Skeletal muscle satellite cell (primary cell): ENCODE measurements around the gene PATE1.

Experiments
- H3K27me3 ChIP-seq: 2 replicates; pipeline ENCODE4 v1.7.0; 2013; ENCODE audit warnings: low read length; ENCODE audit not compliant: control insufficient read depth, insufficient read depth
- H3K36me3 ChIP-seq: 2 replicates; pipeline ENCODE4 v1.7.0; 2013; ENCODE audit warnings: mild to moderate bottlenecking, control low read depth, low read length; ENCODE audit not compliant: insufficient read depth
- H3K4me1 ChIP-seq: 2 replicates; pipeline ENCODE4 v1.7.0; 2013; ENCODE audit warnings: low read length; ENCODE audit not compliant: control insufficient read depth, insufficient read depth
- H3K4me2 ChIP-seq: 2 replicates; pipeline ENCODE4 v1.7.0; 2013; ENCODE audit warnings: mild to moderate bottlenecking, low read length
- H3K4me3 ChIP-seq: 2 replicates; pipeline ENCODE4 v1.7.0; 2013; ENCODE audit warnings: low read length
- H3K9ac ChIP-seq: 2 replicates; pipeline ENCODE4 v1.7.0; 2013; ENCODE audit warnings: mild to moderate bottlenecking, low read depth, low read length, moderate library complexity
- H3K9me3 ChIP-seq: replicated peaks from 2 replicates; pipeline ENCODE4 v1.7.0; 2013; ENCODE audit warnings: mild to moderate bottlenecking, control low read depth, low read length

The PATE1 gene

DNA sequence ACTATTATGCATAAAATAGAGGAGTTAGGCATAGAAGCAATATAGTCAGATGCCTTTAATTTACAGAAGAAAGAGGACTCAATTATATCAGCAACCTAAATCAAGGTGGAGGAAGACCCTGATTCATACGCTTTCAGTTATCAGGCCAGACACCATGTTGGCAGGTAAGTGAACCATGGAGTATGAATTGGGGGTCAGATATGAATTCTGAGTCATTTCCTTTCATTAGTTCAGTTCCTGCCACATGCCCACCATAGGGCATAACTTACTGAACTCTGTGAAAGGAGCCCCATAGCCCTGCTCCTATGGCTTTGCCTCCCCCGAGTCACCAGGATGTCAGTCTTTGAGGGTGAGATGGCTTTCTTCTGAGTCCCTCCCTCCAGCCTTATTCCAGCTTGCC is 17.4 kb downstream of the PATE1 start:
- H3K36me3 ChIP-seq = no peaks in the 10 kb centered on the region

DNA sequence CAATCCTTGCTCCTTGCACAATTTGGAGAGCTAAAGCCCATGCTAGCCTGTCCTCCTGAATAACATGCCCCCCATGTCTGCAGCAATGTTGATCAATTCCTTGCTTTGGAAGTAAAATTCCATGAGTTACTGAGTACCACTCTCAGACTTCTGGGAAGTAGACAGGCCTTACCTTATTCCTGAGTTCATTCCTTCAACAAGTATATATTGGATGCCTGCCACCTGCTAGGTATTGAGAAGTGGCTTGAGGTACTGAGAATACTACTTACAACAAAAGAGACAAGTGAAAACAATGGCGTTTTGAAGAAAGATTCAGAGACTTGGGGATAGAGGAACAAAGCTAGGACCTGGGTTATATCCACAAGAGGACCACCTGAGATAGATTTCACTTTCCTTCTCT is 20.2 kb downstream of the PATE1 start:
- Histone ChIP-seq H3K27me3 (peaks cover 13% of the 10 kb centered on the region), H3K4me3 (no peak overlapping the region), H3K36me3 (no peaks in the 10 kb centered on the region), H3K9ac (no peak overlapping the region), H3K4me2 (no peak overlapping the region), H3K9me3 (no peaks in the 10 kb centered on the region), H3K4me1 (no peaks in the 10 kb centered on the region)

More for the DNA sequence above, 17.4 kb downstream of the PATE1 start:
- Histone ChIP-seq H3K9me3 (no peaks in the 10 kb centered on the region), H3K27me3 (peaks cover 3% of the 10 kb centered on the region), H3K4me2 (no peak overlapping the region), H3K4me1 (no peaks in the 10 kb centered on the region), H3K9ac (no peak overlapping the region), H3K4me3 (no peak overlapping the region)

DNA sequence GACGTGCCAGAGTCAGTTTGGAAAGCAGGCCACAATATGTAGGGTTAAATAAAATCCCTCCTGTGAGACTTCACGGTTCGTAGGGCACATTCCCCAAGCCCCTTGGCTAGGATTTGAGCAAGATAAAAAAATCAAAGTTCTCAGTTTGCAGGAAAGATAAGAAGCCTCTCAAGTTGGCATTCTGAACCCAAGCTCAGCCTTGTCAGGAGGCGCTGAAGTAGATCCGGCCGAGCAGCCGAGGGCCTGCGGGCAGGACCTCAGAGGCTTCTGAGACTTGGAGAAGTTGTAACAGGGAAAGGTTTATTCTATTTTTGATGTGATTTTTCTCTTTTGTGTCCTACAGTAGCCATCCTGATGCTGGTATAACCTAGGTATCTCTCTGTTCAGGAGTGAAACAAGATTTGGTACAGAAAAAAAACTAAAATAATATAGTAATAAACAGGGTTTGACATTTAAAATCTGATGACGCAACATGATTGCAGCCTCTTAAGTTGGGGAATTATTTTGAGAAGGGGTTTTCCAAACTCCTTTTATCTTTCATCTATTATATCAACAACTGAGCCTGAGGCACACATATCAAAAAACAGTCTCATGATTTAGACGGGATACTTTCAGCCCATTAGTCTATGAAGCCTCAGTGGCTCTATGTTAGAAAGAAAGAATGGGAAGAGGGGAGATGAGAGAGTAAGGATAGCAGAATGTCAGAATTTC is 22.4 kb downstream of the PATE1 start:
- Histone ChIP-seq H3K4me1 (no peaks in the 10 kb centered on the region), H3K9me3 (no peaks in the 10 kb centered on the region), H3K4me3 (no peak overlapping the region), H3K36me3 (no peaks in the 10 kb centered on the region), H3K9ac (no peak overlapping the region), H3K27me3 (peaks cover 15% of the 10 kb centered on the region), H3K4me2 (no peak overlapping the region)

DNA sequence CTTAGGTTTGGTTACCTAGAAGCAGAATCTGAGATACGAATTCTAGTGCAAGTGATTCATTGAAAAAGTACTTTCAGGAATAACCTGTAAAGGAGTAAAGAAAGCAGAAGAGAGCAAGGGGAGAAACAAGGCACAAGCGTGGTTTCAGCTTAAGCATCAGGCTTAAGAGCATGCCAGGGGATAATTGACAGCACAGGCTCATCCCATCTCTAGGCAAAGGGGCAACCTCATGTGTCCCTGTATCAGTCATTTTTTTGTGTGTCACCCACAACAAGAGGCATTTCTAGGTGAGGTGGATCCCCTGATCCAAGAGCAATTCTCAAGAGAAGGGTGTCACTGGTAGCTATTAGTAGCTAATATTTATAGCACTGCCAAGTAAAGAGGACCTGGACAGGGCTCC is 24.5 kb downstream of the PATE1 start:
- Histone ChIP-seq H3K4me1 (no peaks in the 10 kb centered on the region), H3K9ac (no peak overlapping the region), H3K9me3 (no peaks in the 10 kb centered on the region), H3K4me2 (no peak overlapping the region), H3K36me3 (no peaks in the 10 kb centered on the region), H3K4me3 (no peak overlapping the region), H3K27me3 (peaks cover 12% of the 10 kb centered on the region)

DNA sequence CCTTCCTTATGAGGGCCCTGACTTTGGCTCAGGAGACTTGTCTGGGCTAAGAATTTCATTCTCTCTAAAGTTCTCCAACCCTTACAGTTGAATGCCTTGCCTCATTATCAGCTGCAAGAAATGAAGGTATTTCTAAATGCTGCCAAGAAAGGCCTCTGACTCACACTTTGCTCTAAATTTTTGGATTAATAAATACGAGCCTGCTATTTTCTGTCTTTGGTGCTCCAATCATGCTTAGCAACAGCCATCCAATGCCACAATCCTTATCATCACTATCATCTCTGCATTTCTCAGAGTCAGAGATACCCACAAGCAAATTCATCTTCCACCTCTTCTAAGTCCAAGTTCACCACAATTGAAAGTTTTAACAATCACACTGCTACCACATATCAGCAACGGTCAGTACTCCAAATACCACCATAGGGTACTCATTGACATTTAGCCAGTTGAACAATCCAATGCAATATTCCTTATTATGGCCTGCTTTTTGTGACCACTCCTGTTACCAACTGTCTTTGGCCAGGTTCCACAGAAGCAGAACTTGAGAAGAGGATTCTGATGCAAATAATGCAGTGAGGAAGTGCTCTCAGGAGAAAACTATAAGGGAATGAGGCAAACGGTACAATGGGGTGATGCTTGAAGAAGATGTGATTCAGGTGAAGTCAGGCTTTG is 26.9 kb downstream of the PATE1 start:
- Histone ChIP-seq H3K4me1 (no peaks in the 10 kb centered on the region), H3K27me3 (peaks cover 12% of the 10 kb centered on the region), H3K9me3 (no peaks in the 10 kb centered on the region), H3K4me2 (no peak overlapping the region), H3K36me3 (no peaks in the 10 kb centered on the region), H3K4me3 (no peak overlapping the region), H3K9ac (no peak overlapping the region)

DNA sequence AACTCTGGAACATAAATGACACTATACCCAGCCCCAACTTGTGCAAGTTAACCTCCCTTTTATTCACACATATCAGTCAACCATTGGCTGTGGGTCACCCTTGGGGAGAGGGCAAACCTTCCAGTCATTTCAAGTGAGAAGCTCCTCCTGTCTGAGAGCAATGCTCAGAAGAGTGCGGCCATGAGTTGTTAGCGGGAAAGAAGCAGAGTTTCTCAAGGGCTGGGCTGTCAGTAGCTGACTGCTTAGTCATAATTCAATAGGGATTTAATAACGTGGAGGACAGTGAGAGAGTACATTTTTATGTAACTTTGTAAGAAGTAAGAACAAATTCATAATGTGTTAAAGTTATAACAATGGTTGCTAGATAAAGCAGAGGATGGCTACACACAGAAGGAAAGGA is 27.4 kb downstream of the PATE1 start:
- peaks cover 12% of the 10 kb centered on the region for H3K27me3 ChIP-seq
- no peak overlapping the region for H3K9ac ChIP-seq
- H3K4me1 ChIP-seq = no peaks in the 10 kb centered on the region
- no peak overlapping the region for H3K4me2 ChIP-seq
- no peaks in the 10 kb centered on the region for H3K9me3 ChIP-seq
- no peaks in the 10 kb centered on the region for H3K36me3 ChIP-seq
- no peak overlapping the region for H3K4me3 ChIP-seq

DNA sequence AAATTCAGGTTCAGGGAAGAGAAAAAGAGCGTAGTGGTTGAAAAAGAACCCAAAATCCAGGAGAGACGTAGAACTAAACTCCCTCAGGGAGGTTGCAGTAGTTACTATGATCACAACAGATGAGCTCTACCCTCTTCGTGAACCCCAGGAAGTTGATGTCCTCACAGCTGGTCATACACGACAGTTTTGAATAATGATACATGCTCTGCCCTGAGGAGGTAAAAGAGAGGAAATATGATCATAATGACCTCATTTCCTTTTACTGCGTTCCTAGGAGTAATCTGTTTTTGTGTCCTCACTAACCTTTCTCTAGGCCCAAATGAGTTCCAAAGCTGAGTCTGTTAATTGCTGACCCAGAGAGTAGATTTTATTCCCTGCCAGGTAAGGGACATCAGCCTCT is 31.2 kb downstream of the PATE1 start:
- Histone ChIP-seq H3K27me3 (no peaks in the 10 kb centered on the region), H3K4me2 (no peak overlapping the region), H3K9ac (no peak overlapping the region), H3K4me3 (no peak overlapping the region), H3K36me3 (no peaks in the 10 kb centered on the region), H3K9me3 (no peaks in the 10 kb centered on the region), H3K4me1 (no peaks in the 10 kb centered on the region)

DNA sequence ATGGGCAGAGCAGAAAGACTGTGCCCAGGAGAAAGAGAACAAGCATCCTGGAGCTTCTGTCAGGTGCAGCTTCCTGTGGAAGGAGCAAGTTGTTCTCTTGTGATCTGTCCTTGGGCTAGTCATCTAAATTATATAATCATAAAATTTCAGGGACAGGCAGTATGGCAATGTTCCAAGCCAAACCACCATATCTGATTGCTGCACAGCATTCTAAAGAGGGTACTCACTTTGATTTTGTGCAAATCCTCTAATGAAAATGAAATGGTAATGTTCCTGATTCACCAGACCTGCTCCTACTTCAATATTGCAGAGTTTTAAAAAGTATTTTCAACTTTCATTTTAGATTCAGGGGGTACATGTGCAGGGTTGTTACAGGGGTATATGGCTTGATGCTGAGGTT is 32.6 kb downstream of the PATE1 start, which contains the start of gene PATE2:
Gene PATE2 (minus strand): TSS at position 101 of the 400 bp plus-strand sequence. CDS start 55 bp downstream, at position 46.
- no peak within 1 kb of the TSS for H3K4me2 ChIP-seq
- no peak within 1 kb of the TSS for H3K9ac ChIP-seq
- H3K4me3 ChIP-seq = no peak within 1 kb of the TSS
- H3K4me1 ChIP-seq = no peaks in the 10 kb centered on the region
- H3K9me3 ChIP-seq = no peaks in the 10 kb centered on the region
- H3K36me3 ChIP-seq = no peaks in the 10 kb centered on the region
- H3K27me3 ChIP-seq = no peaks in the 10 kb centered on the region

DNA sequence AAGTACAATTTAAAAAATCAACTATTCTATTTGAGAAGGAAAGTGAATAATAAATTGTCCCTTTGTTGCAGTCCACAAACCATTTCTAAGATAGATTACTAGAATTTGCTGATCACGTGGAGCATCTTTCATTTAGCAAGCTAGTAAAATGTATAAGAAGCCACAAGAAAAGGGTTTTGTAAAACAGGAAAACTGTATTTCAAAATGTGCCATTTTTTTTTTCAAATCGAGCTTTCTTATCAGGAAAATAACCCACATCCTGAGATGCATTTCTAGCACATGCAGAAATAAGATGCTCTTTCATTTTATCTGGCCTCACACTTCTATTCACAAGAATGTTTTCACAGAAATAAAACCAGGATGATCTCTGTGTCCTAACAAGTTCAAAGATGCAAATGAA is 38.6 kb downstream of the PATE1 start:
- Histone ChIP-seq H3K4me1 (no peaks in the 10 kb centered on the region), H3K4me2 (no peak overlapping the region), H3K27me3 (peaks cover 7% of the 10 kb centered on the region), H3K36me3 (no peaks in the 10 kb centered on the region), H3K9ac (no peak overlapping the region), H3K9me3 (no peaks in the 10 kb centered on the region), H3K4me3 (no peak overlapping the region)

DNA sequence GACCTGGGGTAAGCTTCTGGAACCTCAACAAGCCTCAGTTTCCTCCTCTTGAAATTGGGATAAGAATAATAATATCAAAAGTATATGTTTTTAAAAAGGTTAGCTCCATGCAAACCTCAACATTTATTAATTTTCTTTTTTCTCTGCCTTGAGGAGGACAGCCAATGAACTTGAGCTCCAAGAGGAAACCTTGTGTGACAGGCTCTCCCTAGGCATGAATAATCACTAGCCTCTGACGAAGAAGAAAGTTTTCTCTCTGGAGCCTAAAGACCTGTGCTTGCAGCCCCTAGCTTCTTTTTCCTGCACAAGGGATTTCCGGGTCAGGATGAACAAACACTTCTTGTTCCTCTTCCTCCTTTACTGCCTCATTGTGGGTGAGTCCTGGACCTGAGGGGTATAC is 41.7 kb downstream of the PATE1 start, which contains the start of gene PATE3:
Gene PATE3 (plus strand): TSS at position 301 of the 400 bp plus-strand sequence. CDS start 25 bp downstream, at position 326.
- Histone ChIP-seq H3K9ac (no peak within 1 kb of the TSS), H3K27me3 (peaks cover 7% of the 10 kb centered on the region), H3K4me3 (no peak within 1 kb of the TSS), H3K36me3 (no peaks in the 10 kb centered on the region), H3K4me1 (no peaks in the 10 kb centered on the region), H3K4me2 (no peak within 1 kb of the TSS), H3K9me3 (no peaks in the 10 kb centered on the region)

DNA sequence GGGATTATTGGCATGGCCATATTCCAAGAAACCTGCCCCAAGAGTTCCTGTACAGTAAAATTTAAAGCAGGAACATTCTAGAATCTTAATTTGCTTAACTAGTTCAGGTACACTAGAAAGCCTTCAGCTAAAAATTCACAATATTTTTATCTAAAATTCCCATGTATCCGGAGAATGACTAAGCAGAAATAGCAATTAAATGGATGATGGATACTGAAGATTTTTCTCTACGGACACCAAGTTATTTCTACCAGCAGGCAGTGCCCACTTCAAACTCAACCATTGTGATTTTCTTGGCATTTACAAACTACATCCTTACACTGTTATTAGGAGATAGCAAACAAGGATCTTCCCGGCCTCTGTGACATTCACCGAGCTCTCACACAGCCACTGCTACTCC is 44.7 kb downstream of the PATE1 start:
- Histone ChIP-seq H3K4me2 (no peak overlapping the region), H3K4me1 (no peaks in the 10 kb centered on the region), H3K9ac (no peak overlapping the region), H3K36me3 (no peaks in the 10 kb centered on the region), H3K9me3 (no peaks in the 10 kb centered on the region), H3K27me3 (peaks cover 1% of the 10 kb centered on the region), H3K4me3 (no peak overlapping the region)

DNA sequence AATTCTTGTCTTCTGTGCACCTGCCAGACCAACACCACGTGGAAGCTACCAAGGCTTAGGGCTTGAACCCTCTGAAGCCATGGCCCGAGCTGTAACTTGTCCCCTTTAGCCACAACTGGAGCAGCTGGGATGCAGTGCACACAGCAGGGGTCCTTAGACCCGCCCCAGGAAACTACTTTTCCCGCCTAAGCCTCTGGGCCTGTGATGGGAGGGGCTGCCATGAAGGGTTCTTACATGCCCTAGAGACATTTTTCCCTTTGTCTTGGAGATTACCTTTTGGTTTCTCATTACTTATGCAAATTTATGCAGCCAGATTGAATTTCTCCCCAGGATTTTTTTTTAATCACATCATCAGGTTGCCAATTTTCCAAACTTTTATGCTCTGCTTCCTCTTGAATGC is 51.6 kb downstream of the PATE1 start:
- no peaks in the 10 kb centered on the region for H3K9me3 ChIP-seq
- no peaks in the 10 kb centered on the region for H3K27me3 ChIP-seq
- no peak overlapping the region for H3K4me2 ChIP-seq
- H3K4me3 ChIP-seq = no peak overlapping the region
- no peak overlapping the region for H3K9ac ChIP-seq
- H3K36me3 ChIP-seq = no peaks in the 10 kb centered on the region
- no peaks in the 10 kb centered on the region for H3K4me1 ChIP-seq
